C1 segment of cervical spinal cord (tissue), 14 donors: ENCODE data around the gene KLF2.

ENCODE experiments used
- DNase-seq, 14 donors: peaks; one replicate each; lab custom pipeline; 2025; lab: John Stamatoyannopoulos, UW

The KLF2 gene

GRCh38 chr19:16375157-16375935, 50.7 kb downstream of the KLF2 start:
- DNase-seq, result no peak

GRCh38 chr19:16375936-16376185, 51.2 kb downstream of the KLF2 start:
- no peak for DNase-seq

GRCh38 chr19:16376241-16376640, 51.6 kb downstream of the KLF2 start:
- no peak for DNase-seq

- no peak for DNase-seq
Observed at GRCh38 chr19:16376649-16377048, 52.0 kb downstream of the KLF2 start.

GRCh38 chr19:16377521-16377920, 52.9 kb downstream of the KLF2 start:
- no peak for DNase-seq
